CD4-positive, alpha-beta T cell treated with Interleukin-15 for 1 hour (primary cell): ENCODE data around the gene NCEH1.
"Not testable (repeated sequence)": the region's sequence is repeated elsewhere in the genome, so short reads cannot be mapped to it uniquely, and the experiment has no call there.

Source experiments
- DNase-seq: peaks from one replicate; pipeline ENCODE4 v3.0.0-alpha.2; 2020

Gene NCEH1

DNA sequence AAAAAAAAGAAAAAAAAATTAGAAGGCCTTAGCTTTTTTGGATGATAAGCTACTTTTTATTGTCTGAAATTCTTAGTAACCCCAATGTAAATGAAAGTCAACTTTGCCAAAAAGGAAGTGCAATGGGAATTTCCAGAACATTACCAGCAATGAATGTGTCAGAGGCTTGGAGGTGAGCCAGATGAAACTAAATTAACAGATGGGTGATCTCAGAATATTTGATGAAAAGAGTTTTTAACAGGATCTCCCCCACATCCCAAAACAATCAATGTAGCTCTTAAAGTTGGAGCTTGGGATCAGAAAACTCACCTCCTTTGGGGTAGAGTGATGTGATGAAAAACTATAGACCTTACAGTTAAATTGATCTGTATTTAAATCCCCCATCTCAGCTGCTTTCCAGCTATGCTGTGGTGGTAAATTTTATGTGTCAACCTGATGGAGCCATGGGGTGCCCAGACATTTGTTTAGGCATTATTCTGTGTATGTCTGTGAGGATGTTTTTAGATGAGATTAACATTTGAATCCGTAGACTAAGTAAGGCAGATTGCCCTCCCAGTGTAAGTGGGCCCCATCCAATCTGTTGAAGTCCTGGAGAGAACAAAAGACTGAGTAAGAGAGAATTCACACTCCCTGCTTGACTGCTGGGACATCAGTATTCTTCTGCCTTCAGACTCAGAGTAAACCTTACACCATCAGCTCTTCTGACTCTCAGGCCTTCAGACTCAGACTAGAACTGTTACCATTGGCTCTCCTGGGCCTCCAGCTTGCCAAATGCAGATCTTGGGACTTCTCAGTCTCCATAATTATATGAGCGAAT is 103.4 kb downstream of the NCEH1 start:
- DNase-seq, result no peak

DNA sequence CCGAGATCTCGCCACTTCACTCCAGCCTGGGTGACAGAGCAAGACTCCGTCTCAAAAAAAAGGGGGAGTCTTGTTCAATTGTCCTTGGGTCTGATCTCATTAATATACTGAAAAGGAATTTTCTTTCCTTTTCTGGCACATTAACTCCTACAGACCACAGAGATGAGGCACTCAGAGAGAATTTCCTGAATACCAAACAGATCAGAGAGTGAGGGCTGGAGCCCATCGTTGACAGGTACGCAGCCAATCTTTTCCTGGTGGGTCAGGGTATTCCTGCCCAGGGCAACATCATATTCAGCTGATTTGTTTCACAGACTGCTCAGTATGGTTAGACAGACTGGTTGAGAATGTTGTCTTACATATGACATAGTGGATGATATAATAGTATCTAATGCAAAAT is 104.8 kb downstream of the NCEH1 start:
- no peak for DNase-seq

DNA sequence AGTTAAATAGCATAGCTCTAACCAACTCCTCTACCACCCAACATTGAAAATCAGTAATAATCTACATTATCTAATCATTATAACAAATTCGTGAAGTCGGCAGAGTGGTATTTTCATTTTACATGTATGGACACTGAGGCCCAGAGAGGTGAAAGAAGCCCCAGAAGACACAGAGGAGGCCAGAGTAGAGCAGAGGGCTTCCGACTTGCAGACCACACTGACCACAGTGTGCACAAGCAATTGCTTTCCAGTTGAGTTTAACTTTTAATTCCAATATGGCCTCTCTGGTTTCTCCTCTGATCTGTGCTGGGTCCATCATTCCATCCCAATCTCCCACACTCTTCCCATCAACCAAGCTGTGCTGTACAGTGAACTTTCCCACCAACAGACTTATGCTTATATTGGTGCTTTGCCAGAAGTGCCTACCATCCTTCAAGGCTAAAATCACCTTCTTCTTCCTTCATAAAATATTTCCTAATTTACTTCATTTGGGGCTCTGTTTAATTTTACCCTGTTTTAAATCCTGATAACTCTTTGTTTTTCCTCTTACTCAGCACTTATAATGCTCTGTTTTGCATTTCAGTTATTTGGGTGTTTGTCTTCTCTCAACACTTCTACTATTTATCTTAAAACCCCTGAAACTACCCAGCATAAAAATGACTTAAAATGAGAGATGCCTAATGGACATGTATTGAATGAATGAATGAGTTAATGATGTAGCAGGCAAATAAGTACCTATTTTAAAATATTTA is 105.8 kb downstream of the NCEH1 start:
- DNase-seq, result no peak

DNA sequence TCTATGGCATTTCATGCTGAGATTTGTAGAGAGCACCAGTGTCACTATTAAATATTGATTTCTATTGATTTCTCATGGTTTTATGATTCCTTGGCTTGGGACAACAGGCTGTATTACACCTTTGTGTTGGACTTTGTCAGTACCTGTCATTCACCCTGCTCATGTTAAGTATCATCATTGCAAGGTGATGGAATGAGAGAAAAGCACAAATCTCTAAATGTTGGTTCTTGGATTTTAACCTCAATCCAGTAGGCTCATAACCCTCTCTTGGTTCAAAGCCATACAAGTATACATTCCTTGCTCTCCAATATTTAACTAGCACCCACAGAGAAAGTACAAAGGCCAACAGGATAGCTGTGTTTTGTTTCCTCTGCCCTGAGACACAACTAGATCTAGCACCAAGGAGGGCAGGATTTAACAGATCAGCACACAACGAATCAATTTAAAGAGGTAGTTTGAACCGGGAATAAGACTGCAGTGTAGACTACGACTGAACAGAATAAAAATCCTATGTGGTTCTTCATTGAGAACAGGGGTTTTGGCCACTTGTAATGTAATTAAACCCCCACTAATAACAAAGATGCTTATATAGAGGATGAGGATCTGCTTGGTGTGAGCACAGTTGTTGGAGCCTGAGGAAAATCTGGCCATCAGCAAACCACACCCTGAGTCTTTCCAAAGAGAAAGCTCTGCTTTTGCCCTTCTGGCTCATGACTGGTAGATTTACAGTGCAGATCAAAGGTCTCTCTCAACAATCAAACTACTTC is 109.6 kb downstream of the NCEH1 start:
- DNase-seq, result no peak

DNA sequence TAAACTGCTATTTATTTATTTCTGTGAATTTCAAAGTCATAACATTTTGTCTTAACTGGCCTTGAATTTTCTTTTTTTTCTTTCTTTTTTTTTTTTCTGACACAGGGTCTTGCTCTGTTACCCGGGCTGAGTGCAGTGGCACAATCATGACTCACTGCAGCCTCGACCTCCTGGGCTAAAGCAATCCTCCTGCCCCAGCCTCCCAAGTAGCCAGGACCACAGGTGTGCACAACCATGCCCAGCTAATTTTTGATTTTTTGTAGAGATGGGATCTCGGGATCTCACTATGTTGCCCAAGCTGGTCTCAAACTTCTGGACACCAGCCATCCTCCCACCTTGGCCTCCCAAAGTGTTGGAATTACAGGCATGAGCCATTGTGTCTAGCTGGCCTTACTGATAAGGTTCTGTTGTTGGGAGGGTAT is 110.2 kb downstream of the NCEH1 start:
- no peak for DNase-seq

DNA sequence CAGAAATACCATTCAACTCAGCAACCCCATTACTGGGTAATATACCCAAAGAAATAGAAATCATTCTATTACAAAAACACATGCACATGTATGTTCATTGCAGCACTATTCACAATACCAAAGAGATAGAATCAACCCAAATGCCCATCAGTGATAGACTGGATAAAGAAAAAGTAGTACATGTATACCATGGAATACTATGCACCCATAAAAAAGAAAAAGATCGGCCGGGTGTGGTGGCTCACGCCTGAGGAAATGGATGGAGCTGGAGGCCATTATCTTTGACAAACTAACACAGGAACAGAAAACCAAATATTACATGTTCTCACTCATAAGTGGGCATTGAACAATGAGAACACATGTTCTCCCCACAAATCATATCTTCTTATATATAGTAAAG is 112.0 kb downstream of the NCEH1 start:
- DNase-seq, result no peak

DNA sequence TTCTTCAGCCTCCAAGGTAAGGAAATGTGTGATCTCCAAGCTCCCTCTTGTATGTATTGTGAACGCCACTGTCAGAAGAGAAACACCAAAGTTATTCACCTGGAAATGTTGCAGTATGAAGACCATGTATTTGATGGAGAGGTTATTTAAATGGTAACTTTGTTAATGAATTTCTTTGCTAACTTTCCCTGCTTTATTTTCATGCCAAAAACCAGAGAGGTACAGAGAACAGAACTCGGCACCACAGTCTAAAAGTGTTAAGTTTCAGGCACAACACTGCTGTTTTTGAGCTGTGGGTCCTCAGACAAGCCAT is 114.5 kb downstream of the NCEH1 start:
- no peak for DNase-seq

DNA sequence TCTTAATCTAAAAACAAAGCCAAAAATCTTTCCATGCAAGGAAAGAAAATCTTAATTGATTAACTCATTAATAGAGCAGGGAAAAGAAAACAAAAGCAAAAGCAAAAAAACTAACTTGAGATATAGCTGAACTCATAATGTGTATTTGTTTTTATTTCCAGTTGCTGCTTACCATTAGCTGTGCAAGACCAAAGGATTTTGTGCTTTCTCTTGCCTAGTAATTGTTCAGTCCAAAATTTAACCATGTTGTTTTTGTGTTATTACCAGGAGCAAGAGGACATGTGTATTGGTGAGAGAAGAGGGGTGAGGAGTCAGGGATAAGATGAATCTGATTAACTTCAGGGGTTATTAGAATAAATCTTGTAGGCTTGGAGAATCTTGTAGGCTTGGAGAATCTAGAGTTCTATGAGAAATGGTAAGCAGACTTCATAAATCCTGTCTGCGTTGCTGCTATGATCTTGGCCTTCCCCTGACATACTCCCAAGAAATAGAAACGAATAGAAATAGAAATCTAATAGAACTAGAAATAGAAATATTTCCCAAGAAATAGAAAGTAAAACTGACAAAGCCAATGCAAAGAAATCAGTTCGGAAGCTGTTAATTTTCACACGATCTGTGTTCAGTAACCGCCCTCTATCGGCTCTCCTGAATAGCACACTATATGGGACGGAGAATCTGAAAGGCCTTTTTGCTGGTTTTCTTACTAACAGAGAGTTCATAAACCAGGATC is 115.0 kb downstream of the NCEH1 start:
- peak; percentile 42 for DNase-seq

DNA sequence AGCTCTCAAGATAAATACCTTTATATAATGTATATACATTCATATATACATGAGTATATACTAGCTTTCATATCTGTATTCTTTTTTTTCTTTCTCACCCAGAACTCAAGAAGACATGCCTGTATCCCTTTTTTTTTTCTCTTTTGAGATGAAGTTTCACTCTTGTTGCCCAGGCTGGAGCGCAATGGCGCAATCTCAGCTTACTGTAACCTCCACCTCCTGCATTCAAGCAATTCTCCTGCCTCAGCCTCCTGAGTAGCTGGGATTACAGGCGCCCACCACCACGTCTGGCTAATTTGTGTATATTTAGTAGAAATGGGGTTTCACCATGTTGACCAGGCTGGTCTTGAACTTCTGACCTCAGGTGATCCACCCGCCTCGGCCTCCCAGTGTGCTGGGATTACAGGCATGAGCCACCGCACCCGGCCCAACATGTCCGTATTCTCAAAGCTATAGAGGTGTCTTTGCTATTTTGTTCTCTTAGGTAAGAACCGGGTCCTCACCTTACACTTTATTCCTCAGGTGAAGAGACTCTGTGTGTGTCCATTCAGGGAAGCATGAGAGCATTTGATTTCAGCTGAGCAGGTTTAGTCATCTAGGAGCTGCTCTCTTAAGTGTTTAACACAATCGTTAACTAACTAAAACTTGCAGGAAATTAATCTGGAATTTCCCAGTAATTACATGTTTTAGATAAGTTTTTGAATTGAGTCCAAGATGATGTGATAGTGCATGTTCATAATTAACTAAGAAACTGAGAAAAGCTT is 115.8 kb downstream of the NCEH1 start:
- not testable (repeated sequence) for DNase-seq

DNA sequence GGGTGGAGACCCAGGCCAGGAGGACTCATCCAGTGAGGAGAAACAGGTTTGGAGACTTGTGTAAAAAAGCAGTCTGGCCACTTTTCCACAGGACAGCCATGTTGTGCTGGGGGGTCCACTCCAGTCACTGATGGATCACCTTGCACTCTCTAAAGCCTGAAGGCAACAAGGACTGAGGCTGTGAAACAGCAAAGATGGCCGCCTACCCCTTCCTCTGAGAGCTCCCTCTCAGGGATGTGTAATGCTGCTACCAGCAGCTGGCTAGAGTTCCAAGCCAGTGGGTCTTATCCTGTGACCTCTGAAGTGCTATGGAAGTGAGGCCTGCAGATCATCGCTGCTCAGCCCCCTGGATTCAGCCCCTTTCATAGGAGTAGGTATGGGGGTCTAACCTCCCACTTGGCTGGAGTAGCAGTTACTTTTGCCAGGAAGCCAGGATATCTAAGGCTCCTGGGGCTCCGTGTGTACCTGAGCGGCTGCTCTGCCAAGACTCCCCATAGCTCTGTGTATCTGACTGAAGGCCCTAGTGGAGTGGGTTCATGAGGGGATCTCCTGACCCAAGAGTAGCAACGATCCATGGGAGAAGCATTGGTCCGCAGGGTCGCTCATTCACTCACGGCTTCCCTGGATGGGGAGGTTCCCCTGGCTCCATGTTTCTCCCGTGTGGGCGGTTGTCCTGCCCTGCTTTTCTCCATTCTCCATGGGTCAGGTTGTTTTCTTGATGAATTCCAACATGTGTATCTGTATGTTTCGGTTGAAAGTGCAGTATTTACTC is 117.8 kb downstream of the NCEH1 start:
- DNase-seq, result no peak

DNA sequence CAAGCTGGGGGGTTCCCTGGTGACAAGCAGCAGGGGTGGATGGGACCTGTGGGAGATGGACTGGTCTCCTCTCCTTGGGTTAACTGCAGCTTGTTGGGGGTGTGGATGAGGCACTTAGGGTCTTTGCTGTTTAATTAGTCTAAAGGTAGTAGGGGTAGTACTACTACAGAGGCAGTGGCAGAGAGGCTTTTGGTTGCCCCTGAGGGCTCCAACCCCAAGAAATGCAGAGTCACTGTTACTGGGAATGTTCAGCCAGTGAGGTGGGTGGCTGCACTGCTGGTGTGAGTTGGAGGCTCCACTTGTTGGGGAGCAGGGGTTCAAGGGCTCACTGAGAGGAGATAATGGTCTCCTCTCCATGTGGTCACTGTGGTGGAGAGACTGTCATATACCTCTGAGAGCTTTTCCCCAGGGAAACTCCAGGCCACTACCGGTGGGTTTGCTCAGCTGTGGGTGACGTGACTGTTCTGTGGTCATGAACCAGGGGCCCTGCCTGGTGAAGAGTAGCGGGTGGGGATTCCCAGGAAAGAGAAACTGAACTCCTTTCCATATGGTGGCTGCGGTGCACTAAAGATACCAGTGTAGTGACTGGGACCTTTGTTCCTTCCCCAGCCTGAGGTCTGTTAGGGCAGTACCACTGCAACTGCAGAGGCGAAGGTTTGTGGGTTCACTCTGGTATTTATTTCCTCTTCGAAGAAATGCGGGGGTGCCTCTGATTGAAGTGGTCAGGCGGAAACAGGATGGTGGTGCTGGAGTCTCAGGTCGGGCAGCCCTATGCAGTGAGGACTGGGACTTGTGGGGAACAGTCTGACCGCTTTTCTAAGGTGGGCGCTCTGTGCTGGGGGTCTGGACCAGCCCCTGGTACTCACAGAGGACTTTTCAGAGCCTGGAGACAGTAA is 118.7 kb downstream of the NCEH1 start:
- peak; percentile 84 for DNase-seq

DNA sequence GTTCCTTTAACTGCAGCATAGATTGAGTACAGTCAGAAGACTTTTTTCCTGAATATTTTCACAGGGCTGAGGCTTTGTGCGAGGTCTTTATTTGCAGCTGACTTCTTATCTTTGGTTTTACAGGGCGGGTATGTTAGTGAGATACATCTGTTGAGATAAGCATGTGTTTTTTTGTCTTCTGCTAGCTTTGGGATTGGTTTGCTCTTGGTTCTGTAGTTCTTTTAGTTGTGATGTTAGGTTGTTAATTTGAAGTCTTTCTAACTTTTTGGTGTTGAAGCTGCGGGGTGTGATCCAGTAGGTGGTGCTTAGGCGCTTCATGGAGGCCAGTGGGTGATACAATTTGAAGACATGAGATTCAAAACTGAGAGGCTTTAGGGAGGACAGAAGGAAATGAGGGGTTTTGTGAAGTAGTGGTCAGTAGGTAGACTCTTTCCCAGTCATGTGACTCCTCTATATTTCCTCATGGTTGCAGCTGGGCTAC is 119.7 kb downstream of the NCEH1 start:
- no peak for DNase-seq

DNA sequence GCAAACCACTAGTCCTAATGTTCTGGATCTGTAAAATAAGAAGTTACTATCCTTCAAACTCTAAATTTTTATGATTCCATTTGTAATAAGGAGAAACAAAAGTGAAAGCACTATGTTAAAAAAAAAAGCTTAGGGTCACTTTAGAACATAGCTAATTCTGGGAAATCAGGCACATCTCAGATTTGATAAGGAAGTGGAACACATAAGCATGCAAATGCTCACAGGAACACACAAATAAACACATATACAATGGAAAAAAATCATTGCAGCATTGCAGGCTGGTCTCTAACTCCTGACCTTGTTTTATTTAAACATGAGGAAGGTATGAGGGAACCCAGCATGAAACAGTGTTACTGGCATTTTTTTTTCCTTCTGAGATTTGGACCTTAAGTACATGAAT is 124.4 kb downstream of the NCEH1 start:
- DNase-seq, result no peak

DNA sequence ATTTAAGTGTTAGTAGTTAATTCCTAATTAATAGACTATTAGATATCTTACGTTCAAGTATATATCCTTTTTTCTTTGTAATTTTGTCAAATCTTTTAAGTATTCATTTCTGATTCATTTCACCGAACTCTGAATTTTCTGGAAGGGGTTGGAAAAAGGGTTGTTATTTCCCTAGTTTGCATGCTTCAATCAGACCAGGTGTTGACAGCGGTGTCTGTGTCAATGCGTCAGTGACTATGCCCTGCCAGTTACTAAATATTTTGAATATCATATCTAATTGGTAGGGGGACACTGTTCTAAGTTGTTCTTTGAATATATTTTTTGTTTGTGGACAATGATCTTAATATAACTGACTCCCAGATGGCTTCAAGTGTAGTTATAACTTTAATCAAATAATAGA is 124.9 kb downstream of the NCEH1 start:
- DNase-seq, result no peak

DNA sequence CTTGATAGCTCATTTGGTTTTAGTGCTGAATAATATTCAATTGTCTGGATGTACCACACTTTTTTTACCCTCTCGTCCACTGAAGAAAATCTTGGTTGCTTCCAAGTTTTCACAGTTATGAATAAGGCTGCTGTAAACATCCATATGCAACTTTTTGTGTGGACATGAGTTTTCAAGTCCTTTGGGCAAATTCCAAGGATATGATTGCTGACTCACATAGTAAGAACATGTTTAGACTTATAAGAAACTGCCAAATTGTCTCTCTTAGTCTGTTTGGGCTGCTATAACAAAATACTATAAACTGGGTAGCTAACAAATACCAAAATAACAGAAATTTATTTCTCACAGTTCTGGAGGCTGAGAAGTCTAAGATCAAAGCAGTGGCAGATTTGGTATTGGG is 128.2 kb downstream of the NCEH1 start:
- DNase-seq, result no peak

DNA sequence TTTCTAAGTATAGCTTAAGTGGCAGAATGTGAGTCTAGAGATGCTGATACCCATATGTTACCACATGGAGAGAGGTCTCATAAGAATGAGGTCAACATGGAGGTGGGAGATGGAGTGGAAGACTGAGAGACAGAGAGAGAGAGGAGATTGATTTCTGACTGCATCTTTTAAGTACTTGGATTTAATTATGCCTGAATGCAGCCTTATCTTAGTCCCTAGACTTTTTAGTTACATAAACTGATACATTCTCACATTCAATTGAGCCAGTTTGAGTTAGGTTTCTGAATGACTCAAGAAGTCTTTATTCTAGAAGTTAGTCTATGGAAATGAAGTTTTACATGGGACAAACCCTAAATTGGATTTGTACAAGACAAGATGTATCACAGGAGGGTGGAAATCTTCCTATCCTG is 129.1 kb downstream of the NCEH1 start:
- no peak for DNase-seq

DNA sequence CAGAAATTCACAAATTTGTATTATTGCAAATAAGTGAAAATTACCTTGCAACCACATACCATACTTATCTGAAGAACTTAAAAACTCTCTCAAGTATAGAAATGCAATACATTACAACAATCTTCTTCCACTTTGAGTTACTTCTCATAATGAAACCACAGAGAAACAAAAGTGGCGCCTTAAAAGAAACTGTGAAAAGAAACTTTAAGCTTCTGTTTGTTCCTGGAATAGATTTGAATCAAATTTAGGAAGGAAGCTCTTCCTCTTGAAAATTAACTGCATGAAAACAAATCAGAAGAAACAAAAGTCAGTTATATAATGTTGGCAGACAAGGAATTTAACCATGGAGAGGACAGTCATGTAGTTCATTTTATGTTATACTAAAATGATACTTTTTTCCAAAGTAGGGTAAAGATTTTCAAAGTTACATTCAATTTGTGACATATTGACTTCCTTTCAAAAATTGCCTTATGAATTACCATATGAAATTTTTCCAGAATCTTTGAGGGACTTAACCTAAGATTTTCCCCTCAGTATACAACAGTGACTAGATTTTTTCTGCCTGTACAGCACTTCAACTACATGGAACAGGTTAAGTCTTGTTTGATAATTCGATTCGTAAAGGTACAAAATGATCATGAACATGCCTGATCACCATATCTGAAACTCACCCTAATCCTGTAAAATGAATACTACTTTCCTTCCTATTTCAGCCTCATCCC is 130.0 kb downstream of the NCEH1 start:
- DNase-seq, result no peak
